Adipocyte (in vitro differentiated cells): Measurements from ENCODE around the gene OR4F15.
A peak's percentile ranks its signal among the peaks of the same experiment; 100 is the strongest.
"Not testable (repeated sequence)": the region's sequence is repeated elsewhere in the genome, so short reads cannot be mapped to it uniquely, and the experiment has no call there.

Experiments
- DNase-seq: peaks from one replicate; pipeline ENCODE4 v3.0.0-alpha.2; 2015; ENCODE audit warnings: low read depth
- H3K27me3 ChIP-seq: replicated peaks from 2 replicates; pipeline ENCODE4 v1.7.0; 2013; ENCODE audit warnings: mild to moderate bottlenecking, low read length, moderate library complexity; ENCODE audit not compliant: control insufficient read depth, insufficient read depth
- H3K36me3 ChIP-seq: 2 replicates; pipeline ENCODE4 v1.7.0; 2013; ENCODE audit warnings: low read length, mild to moderate bottlenecking, moderate library complexity; ENCODE audit not compliant: control insufficient read depth, insufficient read depth, severe bottlenecking
- H3K4me1 ChIP-seq: 2 replicates; pipeline ENCODE4 v1.7.0; 2013; ENCODE audit warnings: mild to moderate bottlenecking, low read length, moderate library complexity; ENCODE audit not compliant: control insufficient read depth, insufficient read depth
- H3K4me3 ChIP-seq: 2 replicates; pipeline ENCODE4 v1.7.0; 2013; ENCODE audit warnings: mild to moderate bottlenecking, low read length, moderate library complexity
- H3K9ac ChIP-seq: 2 replicates; pipeline ENCODE4 v1.7.0; 2013; ENCODE audit warnings: mild to moderate bottlenecking, low read length, moderate library complexity
- H3K9me3 ChIP-seq: 2 replicates; pipeline ENCODE4 v1.7.0; 2013; ENCODE audit warnings: mild to moderate bottlenecking, low read length, moderate library complexity; ENCODE audit not compliant: control insufficient read depth

OR4F15 gene, protein sequence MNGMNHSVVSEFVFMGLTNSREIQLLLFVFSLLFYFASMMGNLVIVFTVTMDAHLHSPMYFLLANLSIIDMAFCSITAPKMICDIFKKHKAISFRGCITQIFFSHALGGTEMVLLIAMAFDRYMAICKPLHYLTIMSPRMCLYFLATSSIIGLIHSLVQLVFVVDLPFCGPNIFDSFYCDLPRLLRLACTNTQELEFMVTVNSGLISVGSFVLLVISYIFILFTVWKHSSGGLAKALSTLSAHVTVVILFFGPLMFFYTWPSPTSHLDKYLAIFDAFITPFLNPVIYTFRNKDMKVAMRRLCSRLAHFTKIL

DNA sequence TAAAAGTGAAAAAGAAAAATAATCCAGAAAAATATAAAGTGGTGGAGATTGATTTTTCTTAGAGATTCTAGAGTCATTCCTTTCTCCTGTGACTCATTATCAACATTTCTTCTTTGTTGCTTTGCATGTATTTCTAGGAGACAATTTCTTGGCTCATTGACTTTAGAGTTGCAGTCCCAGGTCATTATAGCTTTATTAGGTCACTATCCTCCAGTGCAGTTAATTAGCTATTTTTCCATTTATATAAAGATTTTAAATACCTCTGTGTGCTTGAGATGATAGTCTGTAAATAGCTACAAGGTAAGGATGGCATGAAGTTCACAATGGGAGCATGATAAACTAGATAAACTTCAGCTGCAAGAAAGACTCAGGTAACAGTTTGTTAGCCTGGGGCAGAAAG is at the start of gene OR4F15:
Gene OR4F15 (plus strand): TSS at position 301 of the 400 bp plus-strand sequence. CDS start 5,985 bp downstream, outside the sequence.
- no peaks in the 10 kb centered on the region for H3K36me3 ChIP-seq
- no peak for DNase-seq
- no peak within 1 kb of the TSS for H3K4me3 ChIP-seq
- no peak within 1 kb of the TSS for H3K9ac ChIP-seq
- H3K27me3 ChIP-seq = no peaks in the 10 kb centered on the region
- H3K9me3 ChIP-seq = no peaks in the 10 kb centered on the region
- H3K4me1 ChIP-seq = peaks cover 4% of the 10 kb centered on the region

DNA sequence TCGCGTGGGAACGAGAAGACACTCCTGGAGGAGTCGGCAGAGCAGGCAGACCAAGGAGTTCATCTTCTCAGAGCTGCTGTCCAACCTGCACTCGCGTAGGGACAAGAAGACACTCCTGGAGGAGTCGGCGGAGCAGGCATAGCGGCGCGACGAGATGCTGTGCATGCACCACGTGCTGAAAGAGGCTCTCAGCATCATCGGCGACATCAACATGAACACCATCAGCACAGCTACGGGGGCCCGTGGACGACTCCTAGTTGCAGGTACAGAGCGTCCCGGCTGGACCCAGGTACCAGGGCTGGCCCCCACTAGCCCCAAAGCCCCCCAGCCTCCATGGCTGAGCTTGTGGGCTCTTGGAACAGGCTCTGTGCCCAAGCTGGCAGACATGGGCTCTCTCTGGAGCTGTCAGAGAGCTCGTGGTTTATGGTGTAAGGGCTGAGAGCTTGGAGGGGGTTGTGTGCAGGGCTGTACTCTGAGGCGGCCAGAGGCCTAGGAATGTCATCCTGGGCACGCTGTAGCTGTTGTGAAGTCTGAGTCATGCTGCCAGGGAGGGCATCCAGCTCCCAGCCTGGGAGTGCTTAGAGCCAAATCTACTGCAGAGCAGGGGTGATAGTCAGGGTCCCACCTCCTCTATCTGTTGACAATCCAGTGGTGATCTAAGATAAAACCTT is 47.2 kb upstream of the OR4F15 start:
- H3K9ac ChIP-seq, H3K36me3 ChIP-seq, H3K4me1 ChIP-seq, H3K4me3 ChIP-seq, H3K27me3 ChIP-seq, H3K9me3 ChIP-seq: not testable (repeated sequence)
- peak; percentile 9 for DNase-seq

DNA sequence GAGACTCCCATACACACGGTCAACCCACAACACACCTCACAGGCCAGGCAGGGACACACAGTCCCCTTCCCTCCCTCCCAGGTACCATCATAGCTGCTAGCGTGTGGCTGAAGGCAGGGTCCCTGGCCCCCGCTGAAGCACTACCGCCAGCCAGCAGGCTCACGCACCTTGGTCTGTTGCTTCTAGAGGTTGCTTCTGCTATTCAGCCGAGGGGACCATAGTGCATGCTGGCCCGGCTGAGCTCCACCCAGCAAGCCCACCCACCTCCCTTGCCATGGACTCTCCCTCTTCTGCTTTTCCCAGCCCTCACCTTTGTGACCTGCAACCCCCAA is 46.7 kb upstream of the OR4F15 start:
- H3K36me3 ChIP-seq, H3K9me3 ChIP-seq, H3K4me3 ChIP-seq, DNase-seq, H3K27me3 ChIP-seq, H3K4me1 ChIP-seq, H3K9ac ChIP-seq: not testable (repeated sequence)

DNA sequence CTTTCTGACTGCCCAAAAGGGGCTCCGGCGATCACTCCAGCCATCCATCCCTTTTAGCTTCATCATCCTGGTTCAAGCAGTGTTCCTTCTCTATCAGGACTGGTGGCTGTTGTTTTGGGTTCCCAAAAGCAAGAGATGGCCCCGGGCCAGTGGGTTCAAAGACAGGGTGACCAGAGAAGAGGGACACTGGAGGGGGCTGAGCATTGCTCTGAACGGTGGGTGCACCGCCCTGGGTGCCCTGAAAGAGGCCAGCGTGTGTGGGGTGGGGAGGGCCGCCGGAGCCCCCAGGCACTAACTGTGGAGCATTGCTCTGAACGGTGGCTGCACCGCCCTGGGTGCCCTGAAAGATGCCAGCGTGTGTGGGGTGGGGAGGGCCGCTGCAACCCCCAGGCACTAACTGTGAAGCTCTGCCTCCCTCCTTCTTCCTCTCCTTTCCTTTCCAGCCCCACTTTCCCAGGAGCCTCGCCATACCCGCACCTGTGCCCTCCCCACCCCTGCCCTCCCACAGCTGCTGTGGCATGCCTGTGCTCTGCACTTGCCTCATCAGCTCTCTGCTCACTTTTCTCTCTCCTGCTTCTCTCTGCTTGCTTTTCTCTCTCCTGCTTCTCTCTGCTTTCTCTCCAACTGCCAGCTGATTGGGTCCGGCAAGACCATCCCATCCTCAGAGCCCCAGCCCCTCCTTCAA is 46.1 kb upstream of the OR4F15 start:
- no peak overlapping the region for H3K9ac ChIP-seq
- no peaks in the 10 kb centered on the region for H3K27me3 ChIP-seq
- no peak for DNase-seq
- no peaks in the 10 kb centered on the region for H3K9me3 ChIP-seq
- no peaks in the 10 kb centered on the region for H3K36me3 ChIP-seq
- no peak overlapping the region for H3K4me3 ChIP-seq
- H3K4me1 ChIP-seq = no peaks in the 10 kb centered on the region

DNA sequence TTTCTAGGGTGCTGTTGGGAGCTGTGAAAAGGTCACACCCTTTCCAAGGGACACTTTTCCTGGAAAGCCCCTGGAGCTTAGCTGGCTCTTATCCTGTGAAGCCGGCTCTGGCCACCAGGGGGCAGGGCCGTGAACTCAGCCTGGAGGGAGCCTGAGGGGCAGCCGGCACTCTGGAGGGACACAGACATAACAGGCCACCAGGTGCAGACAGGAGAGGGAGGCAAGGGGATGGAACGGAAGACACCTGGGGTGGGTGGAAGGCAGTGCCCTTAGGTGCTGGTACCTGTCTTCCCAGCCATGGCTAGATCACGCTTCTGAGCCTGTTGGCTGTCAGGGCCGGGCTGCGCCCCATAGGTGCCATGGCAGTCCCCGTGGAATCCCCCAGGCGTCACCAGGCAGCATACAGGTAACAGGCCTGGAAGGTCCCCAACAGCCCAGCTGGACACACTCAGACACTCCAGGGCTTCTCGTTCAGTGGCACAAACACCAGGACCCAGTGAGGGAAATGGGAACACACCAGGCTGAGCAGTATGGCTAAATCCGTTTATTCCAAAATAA is 44.8 kb upstream of the OR4F15 start:
- not testable (repeated sequence) for DNase-seq, H3K9me3 ChIP-seq, H3K9ac ChIP-seq, H3K4me3 ChIP-seq, H3K27me3 ChIP-seq, H3K36me3 ChIP-seq, H3K4me1 ChIP-seq

DNA sequence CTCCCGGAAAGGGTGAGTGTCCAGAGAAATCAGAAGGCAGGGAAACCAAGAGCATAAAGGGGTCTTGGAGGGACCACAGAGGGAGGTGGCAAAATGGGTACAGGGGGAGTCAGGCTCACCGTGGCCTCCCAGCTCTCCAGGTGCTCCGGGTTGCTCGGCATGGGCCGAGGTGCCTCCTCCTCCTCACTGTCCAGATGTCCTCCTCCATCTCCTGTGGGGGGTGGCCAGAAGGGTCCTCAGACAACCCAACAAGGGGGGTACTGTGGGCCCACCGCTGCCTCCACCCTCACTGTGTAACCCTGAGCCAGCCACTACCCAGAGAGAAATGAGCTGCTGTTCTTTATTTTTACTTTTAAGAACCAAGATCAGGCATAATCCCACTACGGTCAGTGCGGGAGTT is 39.1 kb upstream of the OR4F15 start:
- Histone ChIP-seq H3K36me3 (no peaks in the 10 kb centered on the region), H3K4me3 (no peak overlapping the region), H3K27me3 (peaks cover 6% of the 10 kb centered on the region), H3K4me1 (no peaks in the 10 kb centered on the region), H3K9ac (no peak overlapping the region), H3K9me3 (no peaks in the 10 kb centered on the region)
- no peak for DNase-seq

DNA sequence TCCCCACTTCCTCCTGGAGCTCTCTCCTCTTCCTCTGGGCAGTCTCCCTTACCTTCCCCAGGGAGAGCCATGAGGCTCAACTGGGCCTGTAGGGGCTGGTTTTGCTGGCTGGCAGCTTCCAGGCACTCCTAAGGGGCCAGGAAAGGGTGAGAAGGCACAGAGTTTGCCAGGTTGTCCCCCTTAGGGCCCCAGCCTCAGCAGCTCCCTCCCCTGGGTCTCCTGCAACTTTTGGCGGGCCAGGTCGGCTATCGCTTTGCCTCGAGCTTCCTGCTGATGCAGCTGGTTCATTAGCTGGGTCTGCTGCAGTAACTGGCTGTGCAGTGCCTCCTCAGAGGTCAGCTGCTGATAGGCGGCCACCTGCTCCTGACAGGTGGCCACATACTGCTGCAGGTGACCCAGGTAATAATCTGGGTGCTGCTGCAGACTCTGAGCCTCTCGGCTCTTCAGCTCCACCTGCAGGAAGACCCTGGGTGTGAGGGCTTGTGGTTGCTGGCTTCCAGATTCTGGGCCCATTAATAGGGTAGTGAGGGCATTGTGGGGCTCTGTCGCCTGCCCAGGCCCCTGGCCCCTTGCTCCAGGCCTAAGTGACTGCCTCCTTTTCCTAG is 38.4 kb upstream of the OR4F15 start:
- no peaks in the 10 kb centered on the region for H3K9me3 ChIP-seq
- no peak for DNase-seq
- no peak overlapping the region for H3K4me3 ChIP-seq

DNA sequence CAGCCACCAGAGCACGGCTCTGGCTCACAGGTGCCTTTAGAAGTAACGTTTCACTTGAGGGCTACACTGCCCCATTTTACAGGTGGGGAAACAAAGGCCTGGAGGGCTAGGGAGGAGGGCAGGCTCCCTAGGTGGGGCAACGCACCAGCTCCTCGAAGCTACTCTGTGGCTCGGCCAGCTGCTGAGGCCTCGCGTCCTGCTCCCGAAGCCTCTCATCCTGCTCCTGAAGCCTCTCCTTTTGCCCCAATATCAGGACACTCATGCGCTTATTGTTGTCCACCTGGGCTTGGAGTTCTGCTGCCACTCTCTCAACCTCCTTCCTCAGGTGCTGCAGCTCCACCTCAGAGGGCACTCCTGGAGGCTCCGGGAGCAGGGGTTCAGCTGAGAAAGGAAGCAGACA is 36.9 kb upstream of the OR4F15 start:
- H3K9me3 ChIP-seq = no peaks in the 10 kb centered on the region
- H3K36me3 ChIP-seq = no peaks in the 10 kb centered on the region
- no peak overlapping the region for H3K4me3 ChIP-seq
- DNase-seq = no peak
- H3K27me3 ChIP-seq = peaks cover 10% of the 10 kb centered on the region
- H3K4me1 ChIP-seq = no peaks in the 10 kb centered on the region
- no peak overlapping the region for H3K9ac ChIP-seq

More for the DNA sequence above, 38.4 kb upstream of the OR4F15 start:
- peaks cover 6% of the 10 kb centered on the region for H3K27me3 ChIP-seq
- H3K4me1 ChIP-seq = no peaks in the 10 kb centered on the region
- no peaks in the 10 kb centered on the region for H3K36me3 ChIP-seq
- no peak overlapping the region for H3K9ac ChIP-seq

DNA sequence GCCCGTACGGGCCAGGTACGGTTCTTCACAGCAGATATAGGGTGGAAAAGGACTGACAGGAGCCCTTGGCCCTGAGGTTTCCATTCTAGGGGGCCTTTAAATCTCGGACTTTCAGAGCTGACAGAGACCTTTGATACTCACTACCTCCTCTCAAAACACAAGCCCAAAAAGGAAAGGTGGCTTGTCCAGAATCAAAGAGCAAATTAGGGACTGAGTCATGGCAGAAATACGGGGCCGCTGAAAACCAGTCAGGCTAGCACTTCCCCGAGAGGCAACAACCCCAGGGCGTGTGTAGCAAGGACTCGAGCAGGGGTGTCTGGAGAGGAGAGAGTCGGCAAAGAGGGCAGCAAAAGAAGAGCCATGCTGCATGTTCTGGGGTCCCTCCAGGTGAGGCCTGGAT is 33.4 kb upstream of the OR4F15 start:
- not testable (repeated sequence) for H3K36me3 ChIP-seq, DNase-seq, H3K9ac ChIP-seq, H3K9me3 ChIP-seq, H3K4me1 ChIP-seq, H3K4me3 ChIP-seq
- H3K27me3 ChIP-seq = peaks cover 16% of the 10 kb centered on the region

DNA sequence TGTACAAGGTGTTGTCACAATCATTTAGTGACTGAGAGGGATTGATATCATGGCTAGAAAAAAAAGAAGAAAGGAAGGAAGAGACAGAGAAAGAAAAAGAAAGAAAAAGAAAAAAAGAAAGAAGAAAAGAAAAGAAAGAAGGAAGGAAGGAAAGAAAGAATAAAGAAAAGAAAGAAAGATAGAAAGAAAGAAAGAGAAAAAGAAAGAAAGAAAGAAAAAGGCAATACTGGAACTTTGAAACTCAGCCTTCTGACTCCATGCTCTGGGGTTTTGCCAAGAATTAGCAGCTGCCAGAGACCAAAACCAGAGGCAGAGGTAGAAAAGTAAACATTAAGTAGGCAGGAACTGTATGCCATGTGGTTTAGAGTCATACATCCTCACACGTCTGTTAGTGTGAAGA is 31.8 kb upstream of the OR4F15 start:
- H3K4me1 ChIP-seq, H3K36me3 ChIP-seq, H3K9me3 ChIP-seq, H3K4me3 ChIP-seq, H3K9ac ChIP-seq: not testable (repeated sequence)
- peak; percentile 61 for DNase-seq
- peaks cover 16% of the 10 kb centered on the region for H3K27me3 ChIP-seq

DNA sequence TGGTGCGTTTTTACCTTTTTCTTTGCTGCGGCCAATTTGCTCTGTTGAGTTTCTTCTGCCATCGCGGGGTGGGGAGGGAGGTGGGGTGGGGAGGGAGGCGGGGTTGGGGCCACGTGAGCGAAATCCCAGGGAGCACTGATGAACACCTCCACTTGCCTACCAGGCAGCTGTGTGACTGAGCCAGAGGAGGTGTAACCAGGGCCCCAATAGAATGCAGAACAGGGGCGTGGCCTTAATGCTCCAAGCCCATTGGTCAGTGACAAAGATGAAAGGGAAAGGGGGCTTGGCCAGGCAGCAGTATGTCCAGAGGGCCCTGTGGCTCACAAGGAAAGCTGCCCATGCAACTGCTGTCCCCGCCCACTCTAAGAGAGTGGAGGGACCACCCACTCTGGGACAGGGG is 30.1 kb upstream of the OR4F15 start:
- Histone ChIP-seq H3K4me3 (no peak overlapping the region), H3K9ac (no peak overlapping the region), H3K36me3 (no peaks in the 10 kb centered on the region), H3K9me3 (no peaks in the 10 kb centered on the region), H3K4me1 (no peaks in the 10 kb centered on the region), H3K27me3 (peaks cover 16% of the 10 kb centered on the region)
- DNase-seq = no peak
